ENCODE measurements around the gene DNMT3A. TPM values are rescaled to one million over a fixed set of nuclear protein-coding genes. Genes with fewer than 3 reads are reported as not detected.

Gene DNMT3A
- total and polyA plus RNA-seq, 2 experiments from 2014 or later, result 47.2 to 80.4 TPM

DNA sequence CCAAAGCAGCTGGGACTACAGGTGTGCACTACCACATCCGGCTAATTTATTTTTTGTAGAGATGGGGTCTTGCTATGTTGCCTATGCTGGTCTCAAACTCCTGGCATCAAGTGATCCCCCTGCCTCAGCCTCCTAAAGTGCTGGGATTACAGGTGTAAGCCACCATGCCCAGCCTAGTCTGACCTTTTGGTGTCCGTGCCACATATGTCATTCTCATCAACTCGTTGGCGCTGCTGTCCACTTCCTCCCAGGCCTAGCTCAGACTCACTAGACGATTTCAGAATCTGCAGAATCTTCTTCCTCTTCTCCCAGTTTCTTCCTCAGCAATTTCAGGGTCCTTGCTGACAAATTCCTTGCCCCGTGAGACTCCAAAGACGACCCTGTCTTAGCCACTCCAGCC is 39.8 kb upstream of the DNMT3A start (continued):
- TF ChIP-seq, protein P1, sequence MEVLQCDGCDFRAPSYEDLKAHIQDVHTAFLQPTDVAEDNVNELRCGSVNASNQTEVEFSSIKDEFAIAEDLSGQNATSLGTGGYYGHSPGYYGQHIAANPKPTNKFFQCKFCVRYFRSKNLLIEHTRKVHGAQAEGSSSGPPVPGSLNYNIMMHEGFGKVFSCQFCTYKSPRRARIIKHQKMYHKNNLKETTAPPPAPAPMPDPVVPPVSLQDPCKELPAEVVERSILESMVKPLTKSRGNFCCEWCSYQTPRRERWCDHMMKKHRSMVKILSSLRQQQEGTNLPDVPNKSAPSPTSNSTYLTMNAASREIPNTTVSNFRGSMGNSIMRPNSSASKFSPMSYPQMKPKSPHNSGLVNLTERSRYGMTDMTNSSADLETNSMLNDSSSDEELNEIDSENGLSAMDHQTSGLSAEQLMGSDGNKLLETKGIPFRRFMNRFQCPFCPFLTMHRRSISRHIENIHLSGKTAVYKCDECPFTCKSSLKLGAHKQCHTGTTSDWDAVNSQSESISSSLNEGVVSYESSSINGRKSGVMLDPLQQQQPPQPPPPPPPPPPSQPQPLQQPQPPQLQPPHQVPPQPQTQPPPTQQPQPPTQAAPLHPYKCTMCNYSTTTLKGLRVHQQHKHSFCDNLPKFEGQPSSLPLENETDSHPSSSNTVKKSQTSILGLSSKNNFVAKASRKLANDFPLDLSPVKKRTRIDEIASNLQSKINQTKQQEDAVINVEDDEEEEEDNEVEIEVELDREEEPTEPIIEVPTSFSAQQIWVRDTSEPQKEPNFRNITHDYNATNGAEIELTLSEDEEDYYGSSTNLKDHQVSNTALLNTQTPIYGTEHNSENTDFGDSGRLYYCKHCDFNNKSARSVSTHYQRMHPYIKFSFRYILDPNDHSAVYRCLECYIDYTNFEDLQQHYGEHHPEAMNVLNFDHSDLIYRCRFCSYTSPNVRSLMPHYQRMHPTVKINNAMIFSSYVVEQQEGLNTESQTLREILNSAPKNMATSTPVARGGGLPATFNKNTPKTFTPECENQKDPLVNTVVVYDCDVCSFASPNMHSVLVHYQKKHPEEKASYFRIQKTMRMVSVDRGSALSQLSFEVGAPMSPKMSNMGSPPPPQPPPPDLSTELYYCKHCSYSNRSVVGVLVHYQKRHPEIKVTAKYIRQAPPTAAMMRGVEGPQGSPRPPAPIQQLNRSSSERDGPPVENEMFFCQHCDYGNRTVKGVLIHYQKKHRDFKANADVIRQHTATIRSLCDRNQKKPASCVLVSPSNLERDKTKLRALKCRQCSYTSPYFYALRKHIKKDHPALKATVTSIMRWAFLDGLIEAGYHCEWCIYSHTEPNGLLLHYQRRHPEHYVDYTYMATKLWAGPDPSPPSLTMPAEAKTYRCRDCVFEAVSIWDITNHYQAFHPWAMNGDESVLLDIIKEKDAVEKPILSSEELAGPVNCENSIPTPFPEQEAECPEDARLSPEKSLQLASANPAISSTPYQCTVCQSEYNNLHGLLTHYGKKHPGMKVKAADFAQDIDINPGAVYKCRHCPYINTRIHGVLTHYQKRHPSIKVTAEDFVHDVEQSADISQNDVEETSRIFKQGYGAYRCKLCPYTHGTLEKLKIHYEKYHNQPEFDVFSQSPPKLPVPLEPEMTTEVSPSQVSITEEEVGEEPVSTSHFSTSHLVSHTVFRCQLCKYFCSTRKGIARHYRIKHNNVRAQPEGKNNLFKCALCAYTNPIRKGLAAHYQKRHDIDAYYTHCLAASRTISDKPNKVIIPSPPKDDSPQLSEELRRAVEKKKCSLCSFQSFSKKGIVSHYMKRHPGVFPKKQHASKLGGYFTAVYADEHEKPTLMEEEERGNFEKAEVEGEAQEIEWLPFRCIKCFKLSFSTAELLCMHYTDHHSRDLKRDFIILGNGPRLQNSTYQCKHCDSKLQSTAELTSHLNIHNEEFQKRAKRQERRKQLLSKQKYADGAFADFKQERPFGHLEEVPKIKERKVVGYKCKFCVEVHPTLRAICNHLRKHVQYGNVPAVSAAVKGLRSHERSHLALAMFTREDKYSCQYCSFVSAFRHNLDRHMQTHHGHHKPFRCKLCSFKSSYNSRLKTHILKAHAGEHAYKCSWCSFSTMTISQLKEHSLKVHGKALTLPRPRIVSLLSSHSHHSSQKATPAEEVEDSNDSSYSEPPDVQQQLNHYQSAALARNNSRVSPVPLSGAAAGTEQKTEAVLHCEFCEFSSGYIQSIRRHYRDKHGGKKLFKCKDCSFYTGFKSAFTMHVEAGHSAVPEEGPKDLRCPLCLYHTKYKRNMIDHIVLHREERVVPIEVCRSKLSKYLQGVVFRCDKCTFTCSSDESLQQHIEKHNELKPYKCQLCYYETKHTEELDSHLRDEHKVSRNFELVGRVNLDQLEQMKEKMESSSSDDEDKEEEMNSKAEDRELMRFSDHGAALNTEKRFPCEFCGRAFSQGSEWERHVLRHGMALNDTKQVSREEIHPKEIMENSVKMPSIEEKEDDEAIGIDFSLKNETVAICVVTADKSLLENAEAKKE (CRISPR knock-in tag; IDR thresholded peaks at IDR 0.05), result no peak
- TF ChIP-seq JUNB (IDR thresholded peaks at IDR 0.05; ENCODE audit: unreplicated experiment) (no peak), CTCF (conservative IDR thresholded peaks at IDR 0.05; ENCODE audit: low read depth in 2 of 2) (no peak), STAT1 (IDR thresholded peaks at IDR 0.05; ENCODE audit: unreplicated experiment) (no peak), POLR2AphosphoS5 (IDR thresholded peaks at IDR 0.05; ENCODE audit: low read depth) (no peak), EZH2phosphoT487 (IDR thresholded peaks at IDR 0.05; ENCODE audit: unreplicated experiment) (no peak)

DNA sequence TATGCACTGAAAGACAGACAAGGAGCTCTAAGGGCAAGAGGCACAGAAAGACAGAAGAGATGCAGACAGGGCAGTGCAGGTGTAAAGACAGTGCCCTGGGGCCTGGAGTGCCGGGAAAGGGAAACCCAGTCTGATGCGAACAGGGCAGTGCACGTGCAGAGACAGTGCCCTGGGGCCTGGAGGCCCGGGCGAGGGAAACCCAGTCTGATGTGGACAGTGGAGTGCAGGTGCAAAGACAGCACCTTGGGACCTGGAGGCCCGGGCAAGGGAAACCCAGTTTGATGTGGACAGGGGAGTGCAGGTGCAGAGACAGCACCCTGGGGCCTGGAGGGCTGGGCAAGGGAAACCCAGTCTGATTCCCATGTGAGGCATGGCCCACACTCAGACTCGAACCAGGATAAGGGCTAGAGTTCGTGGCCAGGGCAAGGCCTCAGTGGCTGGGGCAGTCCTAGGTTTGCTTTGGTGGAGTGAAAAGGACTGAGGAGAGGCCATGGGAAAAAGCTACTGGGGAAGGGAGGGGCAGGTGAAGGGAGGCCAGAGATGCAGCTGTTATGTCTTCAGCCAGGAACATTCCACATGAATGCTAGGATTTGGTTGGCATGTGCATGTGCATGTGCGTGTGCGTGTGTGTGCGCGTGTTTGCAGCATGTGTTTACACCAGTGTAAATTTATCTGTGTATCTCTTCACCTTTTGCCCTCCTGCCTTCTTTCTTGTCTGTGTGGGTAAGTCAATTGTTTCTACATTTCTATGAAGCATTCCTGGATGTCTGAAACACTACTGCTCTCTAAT is 39.1 kb upstream of the DNMT3A start:
- Histone ChIP-seq H3K9me2 (ENCODE audit: insufficient read depth) (no peaks in the 10 kb centered on the region), H3F3A (replicated peaks; ENCODE audit: low read depth) (peaks cover 5% of the 10 kb centered on the region; the same call in 1 of the 2 replicates), H3K79me2 (replicated peaks; ENCODE audit: insufficient read depth) (no peaks in the 10 kb centered on the region), H3K4me3 (no peak overlapping the region), H3K4me1 (ENCODE audit: insufficient read depth) (peaks cover 11% of the 10 kb centered on the region), H3K27ac (ENCODE audit: low read depth) (no peak overlapping the region), H2AFZ (no peak overlapping the region), H3K27me3 (ENCODE audit: insufficient read depth) (no peaks in the 10 kb centered on the region), H3K4me2 (no peak overlapping the region), H4K20me1 (replicated peaks; ENCODE audit: insufficient read depth) (0 out of 2 replicates have a peak, but pooled peaks cover 4% of the 10 kb centered on the region), H3K36me3 (ENCODE audit: insufficient read depth) (no peaks in the 10 kb centered on the region)
- Mint-ChIP-seq H3K27ac (no peak overlapping the region), H3K4me1 (peaks cover 20% of the 10 kb centered on the region), H3K36me3 (ENCODE audit: low read depth) (peaks cover 3% of the 10 kb centered on the region), H3K9me3 (peaks cover 6% of the 10 kb centered on the region; the same call in 2 of the 3 replicates), H3K4me3 (no peak overlapping the region), H3K27me3 (ENCODE audit: insufficient read depth, low read depth, poor library complexity) (peaks cover 7% of the 10 kb centered on the region)
- no peak for ATAC-seq
- no peak for DNase-seq (ENCODE audit: low spot score)
- TF ChIP-seq, protein P1 (CRISPR knock-in tag; IDR thresholded peaks at IDR 0.05), result no peak
- TF ChIP-seq ZNF331 (CRISPR knock-in tag; IDR thresholded peaks at IDR 0.05; ENCODE audit: low read depth), result no peak

All from GM23338 (cell line).